HG03469 (cell line): ENCODE measurements around the gene HSFY2.
"Not testable (repeated sequence)": the region's sequence is repeated elsewhere in the genome, so short reads cannot be mapped to it uniquely, and the experiment has no call there.

Experiments used
- ATAC-seq: cut with Tn5 transposase; IDR thresholded peaks from one replicate; pipeline ENCODE4 v1.9.1; 2021; ENCODE audit warnings: mild to moderate bottlenecking, moderate library complexity, moderate number of reproducible peaks; ENCODE audit not compliant: unreplicated experiment

The HSFY2 gene

GRCh38 chrY:18773635-18774034 is at the start of gene HSFY2:
HSFY2 (minus strand) TSS chrY:18773735; CDS start chrY:18773618, 117 bp downstream.
- ATAC-seq, result not testable (repeated sequence)

GRCh38 chrY:18815751-18816150 is 42.2 kb upstream of the HSFY2 start:
- ATAC-seq, result peak; percentile 70

- not testable (repeated sequence) for ATAC-seq
These were observed 15.3 kb upstream of the HSFY2 start for GRCh38 chrY:18788757-18789406.

GRCh38 chrY:18754077-18754476 is 19.5 kb downstream of the HSFY2 start:
- not testable (repeated sequence) for ATAC-seq

GRCh38 chrY:18753133-18753815 is 20.3 kb downstream of the HSFY2 start:
- ATAC-seq, result not testable (repeated sequence)

GRCh38 chrY:18723714-18724113 is 49.8 kb downstream of the HSFY2 start:
- ATAC-seq, result not testable (repeated sequence)
